Cardiac fibroblast (primary cell): ENCODE results near the gene LCA5L.

Experiments
- DNase-seq, 2 donors: peaks; one replicate each; pipeline versions ENCODE4 v3.0.0 to v3.0.0-alpha.2; 2010; ENCODE audit warnings: low read depth in 2 of 2
- H3K4me3 ChIP-seq, 2 donors: replicated peaks in 1 of 2; 1 replicate in 1 of 2; 2 replicates in 1 of 2; pipeline ENCODE4 v1.5.1; 2011; ENCODE audit warnings: low read depth in 2 of 2, low read length in 2 of 2, mild to moderate bottlenecking in 2 of 2, moderate library complexity in 1 of 2
- TF ChIP-seq, protein P1 (sequence below): IDR thresholded peaks from one replicate; pipeline ENCODE4 v1.5.1; 2011; ENCODE audit warnings: low read depth, mild to moderate bottlenecking, low read length, inconsistent platforms

LCA5L gene

DNA sequence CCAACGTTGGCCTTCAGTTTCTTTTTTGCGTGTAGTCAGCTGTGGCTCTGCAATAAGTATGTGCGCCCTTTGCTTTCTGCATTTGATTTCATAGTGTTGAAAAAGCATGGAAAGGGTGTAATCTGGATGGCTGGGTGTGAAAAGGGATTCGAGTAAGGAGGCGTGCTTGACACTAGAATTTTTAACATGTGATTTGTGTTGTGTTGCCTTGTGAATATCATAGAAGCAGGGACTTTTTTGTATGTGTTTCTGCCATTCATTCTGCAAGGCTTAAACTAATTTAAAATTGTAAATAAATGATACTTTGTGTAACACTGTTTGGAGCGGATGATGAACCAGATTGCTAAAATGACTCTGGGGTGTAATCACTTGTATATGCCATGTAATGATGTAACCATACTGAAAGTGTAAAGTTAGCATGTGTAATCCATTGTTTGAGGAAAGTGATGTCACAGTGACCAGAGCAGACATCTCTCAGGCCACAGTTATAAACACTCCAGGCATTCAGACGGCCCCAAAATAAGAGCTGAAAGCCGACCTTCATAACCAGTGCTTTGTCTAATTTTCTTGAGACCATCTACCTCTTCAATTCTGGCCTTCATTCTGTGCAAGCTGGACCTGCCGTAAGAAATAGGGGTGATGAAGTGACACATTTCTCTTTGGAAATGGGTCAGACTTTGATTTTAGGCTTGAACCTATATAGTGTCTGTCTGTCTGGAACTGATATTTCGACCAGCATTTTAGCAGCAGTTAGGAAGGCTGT, 6.8 kb upstream of the LCA5L start:
- DNase-seq, result peak; percentile 43 to 81
- TF ChIP-seq, protein P1, sequence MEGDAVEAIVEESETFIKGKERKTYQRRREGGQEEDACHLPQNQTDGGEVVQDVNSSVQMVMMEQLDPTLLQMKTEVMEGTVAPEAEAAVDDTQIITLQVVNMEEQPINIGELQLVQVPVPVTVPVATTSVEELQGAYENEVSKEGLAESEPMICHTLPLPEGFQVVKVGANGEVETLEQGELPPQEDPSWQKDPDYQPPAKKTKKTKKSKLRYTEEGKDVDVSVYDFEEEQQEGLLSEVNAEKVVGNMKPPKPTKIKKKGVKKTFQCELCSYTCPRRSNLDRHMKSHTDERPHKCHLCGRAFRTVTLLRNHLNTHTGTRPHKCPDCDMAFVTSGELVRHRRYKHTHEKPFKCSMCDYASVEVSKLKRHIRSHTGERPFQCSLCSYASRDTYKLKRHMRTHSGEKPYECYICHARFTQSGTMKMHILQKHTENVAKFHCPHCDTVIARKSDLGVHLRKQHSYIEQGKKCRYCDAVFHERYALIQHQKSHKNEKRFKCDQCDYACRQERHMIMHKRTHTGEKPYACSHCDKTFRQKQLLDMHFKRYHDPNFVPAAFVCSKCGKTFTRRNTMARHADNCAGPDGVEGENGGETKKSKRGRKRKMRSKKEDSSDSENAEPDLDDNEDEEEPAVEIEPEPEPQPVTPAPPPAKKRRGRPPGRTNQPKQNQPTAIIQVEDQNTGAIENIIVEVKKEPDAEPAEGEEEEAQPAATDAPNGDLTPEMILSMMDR, result no peak
- H3K4me3 ChIP-seq, result peak overlapping the region in 1 of 2 donors; percentile 21

DNA sequence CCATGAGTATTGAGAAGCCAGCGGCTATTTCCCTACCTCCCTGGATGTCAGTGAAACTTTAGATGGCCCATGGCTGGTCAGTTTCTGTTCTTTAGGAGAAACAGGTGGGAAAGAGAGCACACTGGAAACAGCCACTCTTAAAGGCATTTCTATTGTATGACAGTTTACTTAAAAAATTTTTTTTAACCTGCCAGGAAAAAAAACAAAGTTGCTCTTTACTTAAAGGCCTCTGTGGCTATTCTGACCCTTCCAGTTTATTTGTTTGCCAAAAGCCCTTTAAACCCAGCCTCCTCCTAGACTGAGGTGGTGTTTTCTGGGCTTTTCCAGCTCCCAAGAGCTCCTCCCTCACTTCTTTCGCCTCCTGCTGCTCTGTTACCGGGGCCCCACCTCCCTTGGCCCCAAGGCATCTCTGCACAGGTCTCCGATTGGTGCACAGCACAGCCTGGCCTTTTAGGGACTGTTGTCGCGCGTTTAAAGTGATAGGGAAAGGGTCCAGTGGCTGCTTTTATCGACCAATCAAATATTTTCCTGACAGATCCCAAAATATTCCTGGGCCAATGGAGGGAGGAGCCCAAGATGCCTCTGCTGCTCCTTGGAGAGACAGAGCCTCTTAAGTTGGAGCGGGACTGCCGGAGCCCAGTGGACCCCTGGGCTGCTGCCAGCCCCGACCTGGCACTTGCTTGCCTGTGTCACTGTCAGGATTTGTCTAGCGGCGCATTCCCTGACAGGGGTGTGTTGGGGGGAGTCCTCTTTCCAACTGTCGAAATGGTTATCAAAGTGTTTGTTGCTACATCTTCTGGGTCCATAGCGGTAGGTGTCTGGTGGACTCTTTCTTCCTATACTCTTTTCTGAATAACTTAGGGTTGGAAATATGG, 6.0 kb upstream of the LCA5L start, which contains the start of gene SH3BGR:
Gene SH3BGR, plus strand, starts transcription at position 639 of the 875 bp plus-strand sequence. Its CDS starts 127 bp downstream, at position 766.
- peak; percentile 19 to 25 for DNase-seq
- TF ChIP-seq, protein P1, result no peak
- peak within 1 kb of the TSS; percentile 13 to 21 for H3K4me3 ChIP-seq

DNA sequence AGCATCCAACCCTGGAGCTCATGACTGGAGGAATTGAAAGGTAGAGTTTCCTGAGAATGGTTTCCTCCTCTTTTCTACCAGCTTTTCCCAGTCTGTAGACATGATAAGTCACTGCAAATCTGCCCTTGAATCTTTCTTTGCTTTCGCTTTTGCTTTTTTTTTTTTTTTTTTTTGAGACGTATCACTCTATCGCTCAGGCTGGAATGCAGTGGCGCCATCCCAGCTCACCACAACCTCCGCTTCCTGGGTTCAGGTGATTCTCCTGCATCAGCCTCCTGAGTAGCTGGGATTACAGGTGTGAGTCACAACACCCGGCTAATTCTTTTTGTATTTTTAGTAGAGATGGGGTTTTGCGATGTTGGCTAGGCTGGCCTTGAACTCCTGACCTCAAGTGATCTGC, 1.7 kb upstream of the LCA5L start:
- no peak overlapping the region for H3K4me3 ChIP-seq
- DNase-seq, result no peak
- TF ChIP-seq, protein P1, result no peak

DNA sequence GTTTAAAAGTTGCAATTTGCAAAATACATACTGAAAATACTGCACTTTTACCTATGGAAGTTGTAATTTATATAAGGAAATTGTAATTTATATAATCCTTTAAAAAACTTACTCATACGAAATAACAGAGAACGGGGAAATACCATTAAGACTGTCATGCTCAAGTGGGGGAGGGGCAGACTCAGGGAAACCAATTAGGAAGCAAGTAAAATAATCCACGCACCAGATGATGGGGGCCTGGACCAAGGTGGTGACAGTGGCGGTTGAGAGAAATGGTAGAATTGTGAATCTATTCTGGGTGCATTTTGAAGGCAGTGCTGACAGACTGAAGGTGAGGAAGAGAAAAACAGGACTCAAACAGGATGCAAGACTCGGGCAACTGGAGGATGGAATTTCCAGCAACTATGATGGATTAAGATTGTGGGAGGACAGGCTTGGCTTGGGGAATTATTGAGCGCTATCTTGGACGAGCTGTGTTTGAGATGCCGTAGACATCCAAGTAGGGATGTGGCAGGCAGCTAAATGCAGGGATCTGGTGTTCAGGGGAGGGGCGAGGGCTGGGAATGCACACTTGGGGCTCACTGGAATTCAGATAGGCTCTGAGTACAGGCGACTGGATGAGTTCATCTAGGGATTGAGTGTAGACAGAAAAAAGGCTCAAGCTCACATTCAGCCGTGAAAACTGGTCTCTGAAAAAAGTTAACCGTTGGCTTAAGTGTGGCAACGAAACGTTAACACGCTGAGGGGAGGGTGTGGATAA, 977 bp downstream of the LCA5L start:
- TF ChIP-seq, protein P1, result no peak
- peak overlapping the region; percentile 83 to 92 for H3K4me3 ChIP-seq
- peak; percentile 41 to 63 for DNase-seq

DNA sequence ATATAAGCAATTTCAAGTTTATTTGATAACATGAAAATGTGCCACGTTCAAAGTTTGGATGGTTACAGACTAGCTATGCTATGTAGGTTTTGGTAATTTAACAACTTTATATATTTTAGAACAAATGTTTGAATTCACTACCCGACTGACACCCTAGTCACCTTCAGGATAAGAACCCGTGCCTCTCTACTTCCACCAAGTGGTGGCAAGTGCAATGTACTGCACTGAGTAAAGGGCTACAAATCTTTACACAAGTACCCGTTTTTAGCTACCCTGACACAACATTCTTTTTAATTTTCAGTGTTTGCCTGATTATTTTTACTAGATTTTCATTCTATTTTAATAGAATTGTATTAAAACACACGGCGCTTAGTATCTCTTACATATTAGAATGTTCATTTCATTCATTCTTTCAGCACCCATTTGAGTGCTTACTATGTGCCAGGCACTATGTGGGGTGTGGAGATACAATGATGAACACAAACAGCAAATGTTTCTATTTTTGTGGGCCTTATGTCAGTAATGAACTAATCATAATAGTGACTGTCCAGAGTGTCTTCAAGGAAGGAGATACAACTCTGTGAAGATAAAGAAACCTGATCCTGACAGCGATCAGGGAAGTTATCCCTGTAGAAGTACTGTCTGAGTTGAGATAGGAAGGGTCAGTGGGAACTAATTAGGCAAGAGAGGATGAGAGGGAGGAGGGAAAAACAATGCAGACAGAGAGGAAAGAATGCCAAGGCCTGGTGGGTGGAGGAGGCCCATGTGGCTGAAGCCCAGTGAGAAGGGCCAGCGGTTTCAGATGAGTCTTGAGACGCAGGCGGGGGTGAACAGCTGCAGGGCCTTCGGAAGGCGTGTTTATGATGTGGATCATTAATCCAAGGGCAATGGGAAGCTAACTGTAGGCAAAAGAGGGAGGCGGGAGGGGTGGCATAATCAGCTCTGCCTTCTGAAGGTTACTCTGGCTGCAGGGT, 3.8 kb downstream of the LCA5L start:
- peak; percentile 68 to 75 for DNase-seq
- H3K4me3 ChIP-seq, result no peak overlapping the region
- TF ChIP-seq, protein P1, result peak; percentile 93
